Measurements from ENCODE around the gene NOXO1.

Gene NOXO1

GRCh38 chr16:1929578-1930337, 51.5 kb downstream of the NOXO1 start:
- in situ Hi-C loops (cut with MboI; ENCODE audit: low sequenced_read_pairs, unreplicated experiment) = loop anchor here (10.0 kb wide), 1 partner anchor 65 kb away; no protein-coding TSS in a partner anchor
- peak; percentile 99 for DNase-seq (ENCODE audit: low spot score)
- peak; percentile 98 for TF ChIP-seq CTCF (IDR thresholded peaks at IDR 0.05; ENCODE audit: borderline replicate concordance, control extremely low read depth, extremely low read depth, insufficient read depth, missing control alignments)

- DNase-seq (ENCODE audit: low spot score) = peak; percentile 68
- TF ChIP-seq CTCF (IDR thresholded peaks at IDR 0.05; ENCODE audit: borderline replicate concordance, control extremely low read depth, extremely low read depth, insufficient read depth, missing control alignments) = no peak
- in situ Hi-C loops (cut with MboI; ENCODE audit: low sequenced_read_pairs, unreplicated experiment) = no loop called here
Observed at GRCh38 chr16:1929105-1929504, 52.2 kb downstream of the NOXO1 start.

Data from GM13976 (cell line).